Erythroblast (primary cell): Measurements from ENCODE around the gene SPSB3.

Experiments used
- GATA1 ChIP-seq: IDR thresholded peaks from 2 replicates; pipeline ENCODE4 v1.6.1; 2011; ENCODE audit warnings: low read depth, mild to moderate bottlenecking, control low read depth, low read length, moderate library complexity
- POLR2A ChIP-seq: IDR thresholded peaks from 2 replicates; pipeline ENCODE4 v1.6.1; 2011; ENCODE audit warnings: mild to moderate bottlenecking, low read length

DNA sequence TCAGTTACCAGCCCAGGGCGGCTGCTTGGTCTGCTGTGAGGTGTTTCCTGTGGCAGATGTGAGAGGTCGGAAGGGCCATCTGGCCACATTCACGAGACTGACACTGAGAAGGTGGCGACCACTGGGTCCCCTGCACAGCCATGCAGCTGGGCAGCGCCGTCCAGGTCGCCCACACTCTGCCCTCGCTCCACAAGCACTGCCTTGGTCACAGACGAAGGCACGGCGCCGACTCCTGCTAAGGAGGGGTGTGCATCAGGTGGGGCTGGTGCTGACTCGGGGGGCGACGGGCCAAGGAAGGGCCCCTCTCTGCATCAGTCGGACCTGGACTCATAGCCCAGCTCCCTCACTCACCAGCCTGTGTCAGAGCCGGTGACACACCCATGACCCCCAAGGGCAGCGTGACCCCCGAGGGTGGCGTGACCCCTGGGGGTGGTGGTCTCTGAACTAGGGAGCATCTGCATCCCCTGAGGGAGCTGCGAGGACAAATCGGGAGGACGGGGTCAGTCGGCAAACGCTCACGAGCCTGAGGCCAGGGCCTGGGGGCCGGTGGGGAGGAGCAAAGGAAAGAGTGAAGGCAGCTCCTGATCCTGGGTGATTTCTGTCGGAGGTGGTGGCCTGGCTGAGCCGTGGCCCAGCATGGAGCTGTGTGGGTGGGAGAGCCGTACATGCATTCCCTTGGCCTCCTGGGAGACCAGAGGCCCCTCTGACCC is 41.4 kb downstream of the SPSB3 start:
- TF ChIP-seq POLR2A (no peak), GATA1 (no peak)
